GM21723 (cell line): ENCODE results near the gene POMGNT1.

ENCODE experiments used
- ATAC-seq: cut with Tn5 transposase; IDR thresholded peaks from one replicate; pipeline ENCODE4 v1.9.1; 2021; ENCODE audit warnings: mild to moderate bottlenecking, moderate library complexity; ENCODE audit not compliant: unreplicated experiment

Gene POMGNT1

DNA sequence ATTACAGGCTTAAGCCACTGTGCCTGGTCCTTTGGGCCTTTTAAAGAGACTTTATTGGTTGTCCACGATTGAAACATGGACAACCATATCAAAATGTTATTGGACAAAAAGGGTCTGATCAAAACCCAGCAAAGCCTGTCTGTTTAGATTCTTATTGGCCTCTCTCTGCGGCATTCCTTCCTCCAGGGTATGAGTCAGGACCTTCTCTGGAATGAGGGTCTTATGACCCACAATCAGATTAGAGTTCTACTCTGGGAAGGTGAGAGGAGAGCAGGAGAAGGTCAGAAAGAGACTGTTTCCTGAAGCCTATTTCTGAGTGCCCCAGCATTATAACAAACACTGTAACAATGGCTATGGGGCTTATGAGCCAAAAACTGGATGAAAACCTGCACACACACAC lies 12.8 kb upstream of the POMGNT1 start:
- ATAC-seq, result no peak

DNA sequence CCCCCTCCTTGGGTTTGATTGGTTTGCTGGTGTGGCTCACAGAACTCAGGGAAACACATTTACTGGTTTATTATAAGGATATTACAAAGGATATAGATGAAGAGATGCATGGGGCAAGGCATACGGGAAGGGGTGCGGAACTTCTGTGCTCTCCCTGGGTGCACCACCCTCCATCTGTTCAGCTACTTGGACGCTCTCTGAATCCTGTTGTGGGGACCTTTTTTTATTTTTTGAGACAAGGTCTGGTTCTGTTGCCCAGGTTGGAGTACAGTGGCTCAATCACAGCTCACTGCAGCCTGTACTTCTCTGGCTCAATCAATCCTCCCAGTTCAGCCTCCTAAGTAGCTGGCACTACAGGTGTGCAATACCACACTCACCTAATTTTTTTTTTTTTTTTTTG lies 12.3 kb upstream of the POMGNT1 start:
- no peak for ATAC-seq

DNA sequence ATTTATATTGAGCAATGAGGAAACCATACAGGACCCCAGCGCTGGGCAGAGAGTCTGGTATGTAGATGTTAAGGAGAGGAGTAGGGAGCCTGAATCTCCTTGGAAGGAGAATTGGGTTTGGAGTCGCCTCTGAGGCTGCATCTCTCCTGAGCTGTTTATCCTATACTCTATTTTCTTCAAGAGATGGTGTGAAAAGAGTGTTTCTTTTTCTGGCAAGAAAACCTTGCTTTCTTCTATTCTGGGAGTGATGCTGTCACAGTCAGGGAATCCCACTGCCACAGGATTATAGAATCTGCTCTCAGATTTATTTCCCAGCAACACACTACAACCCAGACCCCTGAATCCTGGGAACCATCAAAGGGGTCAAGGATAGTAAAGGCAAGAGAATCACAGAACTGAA lies 8.2 kb upstream of the POMGNT1 start:
- ATAC-seq, result no peak

DNA sequence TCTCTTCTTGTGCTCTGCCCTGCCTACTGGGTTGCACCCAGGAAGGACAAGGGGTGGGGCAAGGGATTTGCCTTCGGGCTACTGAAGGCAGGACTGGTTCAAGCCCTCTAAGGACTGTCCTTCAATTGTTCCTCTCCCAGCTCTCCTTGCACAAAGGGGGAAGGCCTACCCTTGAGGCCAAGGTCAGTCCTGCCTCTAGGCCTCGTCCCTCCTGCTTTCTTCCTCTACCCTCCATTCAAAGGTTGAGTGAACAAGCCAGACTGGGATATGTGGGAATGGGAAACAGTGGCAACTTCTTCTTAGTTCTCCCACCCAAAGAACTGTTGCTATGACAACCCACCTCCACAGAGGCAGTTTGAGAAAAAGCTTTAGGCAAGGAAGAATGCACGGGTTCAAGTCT lies 7.6 kb upstream of the POMGNT1 start:
- no peak for ATAC-seq

- no peak for ATAC-seq
Measured at GRCh38 chr1:46205141-46205540, 6.9 kb upstream of the POMGNT1 start.

- ATAC-seq, result no peak
Measured at GRCh38 chr1:46204406-46204742, 6.1 kb upstream of the POMGNT1 start.

- ATAC-seq, result no peak
Measured at GRCh38 chr1:46203738-46204405, 5.6 kb upstream of the POMGNT1 start.

DNA sequence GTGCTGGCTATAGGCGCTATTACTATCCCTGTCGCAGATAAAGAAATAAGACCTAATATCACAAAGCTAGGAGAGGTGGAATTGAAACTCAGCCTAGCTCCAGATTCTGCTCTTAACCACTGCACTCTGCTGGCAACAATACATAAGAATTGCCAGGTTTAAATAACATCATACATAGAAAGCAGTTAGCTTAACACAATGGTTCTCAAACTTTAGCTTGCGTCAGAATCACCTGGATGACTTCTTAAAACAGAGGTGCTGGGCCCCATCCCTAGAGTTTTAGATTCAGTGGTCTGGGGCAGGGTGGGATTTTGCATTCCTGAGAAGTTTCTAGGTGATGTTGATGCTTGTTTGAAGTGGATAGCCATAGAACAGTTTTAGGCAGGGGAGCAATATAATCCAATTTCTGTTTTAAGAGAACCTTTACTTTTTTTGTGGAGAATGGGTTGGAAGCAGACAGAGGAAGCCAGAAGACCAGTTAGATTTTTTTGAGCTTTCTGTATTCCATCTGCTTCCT lies 1.1 kb upstream of the POMGNT1 start:
- ATAC-seq, result no peak

GRCh38 chr1:46197560-46197963 lies 672 bp downstream of the POMGNT1 start:
- ATAC-seq, result no peak

- no peak for ATAC-seq
Measured at GRCh38 chr1:46196609-46197008, 1.6 kb downstream of the POMGNT1 start.

- no peak for ATAC-seq
Measured at GRCh38 chr1:46194641-46195193, 3.5 kb downstream of the POMGNT1 start.

DNA sequence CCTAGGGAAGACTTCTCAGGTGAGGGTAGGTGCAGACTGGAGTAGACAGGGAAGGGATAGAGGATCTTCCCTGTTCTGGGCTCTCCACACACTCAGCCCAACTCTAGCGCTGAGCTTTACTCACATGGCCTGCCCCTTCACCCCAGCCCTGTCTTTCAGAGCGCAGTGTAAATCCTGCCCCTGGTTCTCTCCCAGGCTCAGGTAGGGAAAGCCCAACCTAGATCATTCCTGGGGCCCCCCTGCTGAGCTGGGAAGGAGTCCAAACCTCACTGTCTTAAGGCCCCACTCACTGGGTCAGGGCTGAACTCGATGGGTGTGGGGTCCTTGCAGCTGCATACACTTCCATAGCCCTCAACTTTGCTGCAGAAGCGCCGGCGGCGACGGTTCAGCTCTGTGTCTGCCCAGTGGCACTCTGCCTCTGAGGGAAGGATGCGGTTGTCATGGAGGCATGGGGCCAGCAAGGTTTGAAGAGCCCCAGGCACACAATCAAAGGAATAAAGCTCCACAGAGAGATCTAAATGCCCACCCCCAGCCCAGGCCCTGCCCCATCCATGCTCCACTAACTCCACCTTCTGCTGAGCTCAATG lies 4.2 kb downstream of the POMGNT1 start:
- no peak for ATAC-seq

GRCh38 chr1:46193285-46193684 lies 4.9 kb downstream of the POMGNT1 start:
- ATAC-seq, result no peak

DNA sequence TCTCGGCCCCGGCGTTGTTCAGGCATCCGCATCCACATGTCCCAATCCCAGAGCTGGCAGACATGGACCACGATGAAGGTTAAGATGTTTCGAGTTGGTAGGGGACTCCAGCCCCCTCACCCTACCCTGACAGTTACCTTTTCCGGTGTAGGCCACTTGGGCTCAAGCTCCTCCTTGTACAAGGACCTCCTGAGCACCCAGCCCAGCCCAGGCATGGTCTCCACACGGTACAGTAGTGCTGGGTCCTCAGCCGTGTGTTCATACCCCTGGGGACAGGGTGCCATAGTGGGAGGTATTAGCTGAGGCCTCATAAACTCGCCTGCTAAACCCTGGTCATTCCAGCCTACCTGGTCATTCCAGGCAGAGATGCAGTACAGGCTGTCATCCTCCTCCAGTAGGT lies 6.1 kb downstream of the POMGNT1 start:
- no peak for ATAC-seq

DNA sequence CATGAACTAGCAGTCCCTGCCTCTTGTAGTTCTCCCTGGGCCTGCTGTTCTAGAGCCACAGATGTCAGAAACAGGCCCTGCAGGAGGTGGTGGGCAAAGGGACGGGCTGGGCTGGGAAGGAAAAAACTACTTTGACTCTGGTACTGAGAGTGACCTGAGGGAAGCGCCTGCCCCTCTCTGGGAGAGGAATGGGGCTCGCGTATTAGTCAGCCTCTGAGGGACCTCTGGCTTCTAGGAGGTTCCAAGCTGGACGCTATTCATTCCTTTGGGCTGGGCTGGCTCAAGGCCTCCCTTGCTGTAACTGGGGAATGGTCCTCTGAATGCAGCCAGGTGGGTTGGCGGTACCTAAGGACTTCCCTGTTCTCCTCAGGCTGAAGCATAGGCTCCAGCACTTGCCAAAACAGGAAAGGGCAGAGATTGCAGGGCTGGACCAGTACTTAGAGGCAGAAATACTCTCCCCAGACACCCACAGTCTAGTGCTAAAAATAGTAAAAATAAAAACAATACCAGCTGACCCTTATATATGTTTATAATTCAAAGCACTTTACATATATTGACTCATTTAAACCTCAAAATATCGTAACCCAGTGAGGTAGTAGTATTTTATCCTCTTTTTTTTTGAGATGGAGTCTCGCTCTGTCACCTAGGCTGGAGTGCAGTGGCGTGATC lies 7.1 kb downstream of the POMGNT1 start:
- ATAC-seq, result no peak

GRCh38 chr1:46190539-46190938 lies 7.7 kb downstream of the POMGNT1 start:
- no peak for ATAC-seq

GRCh38 chr1:46188295-46189030 lies 9.8 kb downstream of the POMGNT1 start:
- ATAC-seq, result no peak

GRCh38 chr1:46187106-46187869 lies 10.9 kb downstream of the POMGNT1 start:
- ATAC-seq, result no peak

DNA sequence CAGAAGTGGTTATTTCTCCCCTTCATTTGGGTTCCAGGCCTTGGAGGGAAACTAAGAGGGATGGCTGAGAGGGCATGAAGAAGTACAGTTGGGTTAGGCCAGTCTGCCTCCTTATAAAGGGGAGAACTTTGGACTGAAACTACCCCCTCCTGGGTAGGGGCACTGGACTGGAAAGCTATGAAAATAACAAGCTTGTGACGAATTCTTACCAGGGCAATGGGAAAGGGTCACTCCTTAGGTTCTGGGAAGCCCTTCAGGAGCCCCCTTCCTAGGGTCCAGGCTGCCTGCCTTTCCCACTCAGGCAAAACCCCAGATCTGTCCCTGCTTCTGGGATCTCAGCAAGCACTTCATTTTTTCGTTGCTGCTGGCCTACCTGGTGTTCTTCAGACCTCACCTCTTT lies 12.2 kb downstream of the POMGNT1 start:
- ATAC-seq, result no peak

GRCh38 chr1:46184920-46185658 lies 13.1 kb downstream of the POMGNT1 start:
- no peak for ATAC-seq
